HUDEP-2 (cell line): ENCODE measurements around the gene IGFALS.

Source experiments
- DNase-seq, 76 experiments: peaks; one replicate each; lab custom pipeline; 2025; ENCODE audit not compliant: unreplicated experiment in 76 of 76; lab: John Stamatoyannopoulos, UW

IGFALS gene

GRCh38 chr16:1768061-1768766 is 25.3 kb downstream of the IGFALS start:
- DNase-seq, result no peak

GRCh38 chr16:1767116-1767994 is 26.1 kb downstream of the IGFALS start:
- no peak for DNase-seq

GRCh38 chr16:1766701-1767100 is 26.8 kb downstream of the IGFALS start:
- DNase-seq, result no peak

- no peak for DNase-seq
These were observed 27.3 kb downstream of the IGFALS start for GRCh38 chr16:1766231-1766630.

GRCh38 chr16:1765826-1766225 is 27.7 kb downstream of the IGFALS start:
- DNase-seq, result no peak

- no peak for DNase-seq
These were observed 28.5 kb downstream of the IGFALS start for GRCh38 chr16:1764971-1765370.

GRCh38 chr16:1763521-1764511 is 29.7 kb downstream of the IGFALS start:
- DNase-seq, result peak in 1 of 76 experiments; percentile 14

- DNase-seq, result peak in 3 of 76 experiments; percentile 13 to 19 (median 13)
These were observed 30.5 kb downstream of the IGFALS start for GRCh38 chr16:1762879-1763520.

- DNase-seq, result no peak
These were observed 31.2 kb downstream of the IGFALS start for GRCh38 chr16:1762196-1762878.

GRCh38 chr16:1761751-1762150 is 31.8 kb downstream of the IGFALS start:
- DNase-seq, result no peak

GRCh38 chr16:1760911-1761310 is 32.6 kb downstream of the IGFALS start:
- no peak for DNase-seq

GRCh38 chr16:1759511-1759910 is 34.0 kb downstream of the IGFALS start:
- DNase-seq, result no peak

GRCh38 chr16:1758923-1759322 is 34.6 kb downstream of the IGFALS start:
- DNase-seq, result no peak

GRCh38 chr16:1757714-1758461 is 35.6 kb downstream of the IGFALS start:
- DNase-seq, result no peak

- DNase-seq, result no peak
These were observed 39.3 kb downstream of the IGFALS start for GRCh38 chr16:1754204-1754603.

GRCh38 chr16:1752853-1753252 is 40.7 kb downstream of the IGFALS start:
- DNase-seq, result no peak

- no peak for DNase-seq
These were observed 41.6 kb downstream of the IGFALS start for GRCh38 chr16:1751946-1752345.

GRCh38 chr16:1749152-1750117 is 44.1 kb downstream of the IGFALS start:
- no peak for DNase-seq
